Calu3 (cell line): ENCODE measurements around the gene DNAH14. TPM values are rescaled to one million over a fixed set of nuclear protein-coding genes. Genes with fewer than 3 reads are reported as not detected.
"Not testable (repeated sequence)": the region's sequence is repeated elsewhere in the genome, so short reads cannot be mapped to it uniquely, and the experiment has no call there.

Experiments
- BruUV-seq: library from RNA; stranded (reverse); fragments of 400-500 nt; replicated peaks from 2 replicates; lab custom pipeline; 2021; lab: Mats Ljungman, UMichigan
- CTCF ChIA-PET: fragments of 300-600 bp; sonication (Branson Sonifier 250); formaldehyde crosslinking; loops from one replicate; lab custom pipeline; 2022; ENCODE audit warnings: antibody characterized with exemption; lab: Charles Lee
- DNase-seq: peaks from one replicate; pipeline ENCODE4 v3.0.0; 2022
- H3K27ac Mint-ChIP-seq: one replicate; pipeline ENCODE4 v1.8.0; 2022; ENCODE audit warnings: mixed read lengths; ENCODE audit not compliant: unreplicated experiment
- H3K27me3 Mint-ChIP-seq: one replicate; pipeline ENCODE4 v1.8.0; 2022; ENCODE audit warnings: mixed read lengths; ENCODE audit not compliant: unreplicated experiment
- H3K36me3 Mint-ChIP-seq: one replicate; pipeline ENCODE4 v1.8.0; 2022; ENCODE audit warnings: mild to moderate bottlenecking, moderate library complexity, mixed read lengths; ENCODE audit not compliant: insufficient read depth, unreplicated experiment
- H3K4me1 Mint-ChIP-seq: one replicate; pipeline ENCODE4 v1.8.0; 2022; ENCODE audit warnings: mild to moderate bottlenecking, low read depth, mixed read lengths; ENCODE audit not compliant: unreplicated experiment
- H3K4me3 Mint-ChIP-seq: one replicate; pipeline ENCODE4 v1.8.0; 2022; ENCODE audit warnings: mild to moderate bottlenecking, low read depth, moderate library complexity, mixed read lengths; ENCODE audit not compliant: unreplicated experiment
- H3K9me3 Mint-ChIP-seq: one replicate; pipeline ENCODE4 v1.8.0; 2022; ENCODE audit warnings: low read depth, mixed read lengths; ENCODE audit not compliant: unreplicated experiment
- CTCF ChIP-seq: fragments of 200-600 bp; IDR thresholded peaks from one replicate; pipeline ENCODE4 v1.8.0; 2022; ENCODE audit warnings: antibody characterized with exemption; ENCODE audit not compliant: unreplicated experiment
- intact Hi-C: fragments of 100-400 bp; cut with micrococcal nuclease; formaldehyde crosslinking; loops from one replicate; pipeline ENCODE4 v1.10.0; 2022; ENCODE audit not compliant: unreplicated experiment
- total RNA-seq: library from RNA; stranded (reverse); gene quantifications from 2 replicates; pipeline ENCODE4 v1.2.3, GENCODE V29; 2022

DNAH14 gene
- total RNA-seq, 1 experiment from 2014 or later = 66.8 TPM

GRCh38 chr1:225378880-225379279, 449.4 kb downstream of the DNAH14 start:
- no peak overlapping the region for H3K27ac Mint-ChIP-seq
- intact Hi-C loops = no loop called here
- TF ChIP-seq CTCF = no peak
- H3K27me3 Mint-ChIP-seq = no peaks in the 10 kb centered on the region
- no TSS peak for BruUV-seq
- no peaks in the 10 kb centered on the region for H3K9me3 Mint-ChIP-seq
- CTCF ChIA-PET = interaction anchor here (0.7 to 0.9 kb wide), 2 partner anchors 16 to 34 kb away, joined by 3 to 4 read pairs; no protein-coding TSS in a partner anchor
- H3K36me3 Mint-ChIP-seq = peaks cover 5% of the 10 kb centered on the region
- H3K4me1 Mint-ChIP-seq = no peaks in the 10 kb centered on the region
- DNase-seq = no peak
- no peak overlapping the region for H3K4me3 Mint-ChIP-seq

- no peaks in the 10 kb centered on the region for H3K9me3 Mint-ChIP-seq
- no peaks in the 10 kb centered on the region for H3K4me1 Mint-ChIP-seq
- intact Hi-C loops = no loop called here
- CTCF ChIA-PET = no interaction called here
- TF ChIP-seq CTCF = no peak
- H3K27me3 Mint-ChIP-seq = no peaks in the 10 kb centered on the region
- H3K4me3 Mint-ChIP-seq = no peak overlapping the region
- no peak for DNase-seq
- peaks cover 5% of the 10 kb centered on the region for H3K36me3 Mint-ChIP-seq
- no TSS peak for BruUV-seq
- H3K27ac Mint-ChIP-seq = no peak overlapping the region
These were observed 451.2 kb downstream of the DNAH14 start for GRCh38 chr1:225380691-225381090.

GRCh38 chr1:225386860-225387259, 457.4 kb downstream of the DNAH14 start:
- DNase-seq, BruUV-seq, intact Hi-C loops, H3K9me3 Mint-ChIP-seq, H3K27me3 Mint-ChIP-seq, H3K4me1 Mint-ChIP-seq, H3K27ac Mint-ChIP-seq, H3K36me3 Mint-ChIP-seq, H3K4me3 Mint-ChIP-seq: not testable (repeated sequence)
- CTCF ChIA-PET = interaction anchor here (0.7 kb wide), 1 partner anchor 221 kb away, joined by 3 read pairs; no protein-coding TSS in a partner anchor

- H3K27ac Mint-ChIP-seq = no peak overlapping the region
- CTCF ChIA-PET = no interaction called here
- no peak for TF ChIP-seq CTCF
These were observed 458.9 kb downstream of the DNAH14 start for GRCh38 chr1:225388372-225388771.

GRCh38 chr1:225389843-225390242, 460.4 kb downstream of the DNAH14 start:
- no peak overlapping the region for H3K4me3 Mint-ChIP-seq
- H3K36me3 Mint-ChIP-seq = peaks cover 15% of the 10 kb centered on the region
- CTCF ChIA-PET = no interaction called here
- intact Hi-C loops = no loop called here
- BruUV-seq = no TSS peak
- H3K9me3 Mint-ChIP-seq = no peaks in the 10 kb centered on the region
- TF ChIP-seq CTCF = no peak
- no peak for DNase-seq
- no peaks in the 10 kb centered on the region for H3K4me1 Mint-ChIP-seq
- H3K27me3 Mint-ChIP-seq = no peaks in the 10 kb centered on the region
- no peak overlapping the region for H3K27ac Mint-ChIP-seq

More at GRCh38 chr1:225388372-225388771, 458.9 kb downstream of the DNAH14 start:
- no TSS peak for BruUV-seq
- H3K4me3 Mint-ChIP-seq = no peak overlapping the region
- intact Hi-C loops = no loop called here
- H3K27me3 Mint-ChIP-seq = no peaks in the 10 kb centered on the region
- no peak for DNase-seq
- peaks cover 10% of the 10 kb centered on the region for H3K36me3 Mint-ChIP-seq
- no peaks in the 10 kb centered on the region for H3K9me3 Mint-ChIP-seq
- no peaks in the 10 kb centered on the region for H3K4me1 Mint-ChIP-seq
